SU-DHL-6 (cell line): ENCODE data around the gene PTPRK.

Source experiments
- H2AFZ ChIP-seq: fragments of 200-600 bp; sonication (generic); 2 replicates; pipeline ENCODE4 v1.6.1; 2014; ENCODE audit warnings: low read depth, mild to moderate bottlenecking, moderate library complexity, mixed read lengths, antibody characterized with exemption, low read length; ENCODE audit not compliant: severe bottlenecking
- H3F3A ChIP-seq: fragments of 200-600 bp; shearing (Covaris generic); 2 replicates; pipeline ENCODE4 v1.6.0; 2016; ENCODE audit warnings: antibody characterized with exemption, mild to moderate bottlenecking; ENCODE audit not compliant: insufficient read depth
- H3K27ac ChIP-seq: fragments of 200-600 bp; sonication (generic); 2 replicates; pipeline ENCODE4 v1.5.1; 2016; ENCODE audit warnings: low read depth, mild to moderate bottlenecking, low read length, moderate library complexity, mixed read lengths
- H3K27me3 ChIP-seq: fragments of 200-600 bp; sonication (generic), shearing (Covaris generic); 2 replicates; pipeline ENCODE4 v1.6.0; 2014; ENCODE audit warnings: mild to moderate bottlenecking, low read length
- H3K36me3 ChIP-seq: fragments of 200-600 bp; sonication (generic); 2 replicates; pipeline ENCODE4 v1.6.1; 2014; ENCODE audit warnings: mild to moderate bottlenecking, low read length, mixed read lengths
- H3K4me2 ChIP-seq: fragments of 300-600, 200-600 bp; shearing (Covaris generic), sonication (generic); 2 replicates; pipeline ENCODE4 v1.6.0; 2014; ENCODE audit warnings: low read length, low read depth, mild to moderate bottlenecking; ENCODE audit not compliant: poor library complexity, severe bottlenecking
- H3K4me3 ChIP-seq: fragments of 200-600 bp; sonication (generic); 2 replicates; pipeline ENCODE4 v1.5.1; 2014; ENCODE audit warnings: antibody characterized with exemption, low read length, mild to moderate bottlenecking, mixed read lengths; ENCODE audit not compliant: insufficient read depth, poor library complexity, severe bottlenecking
- H3K79me2 ChIP-seq: fragments of 200-600 bp; sonication (generic); 2 replicates; pipeline ENCODE4 v1.6.1; 2014; ENCODE audit warnings: mild to moderate bottlenecking, low read length, moderate library complexity; ENCODE audit not compliant: insufficient read depth
- H3K9ac ChIP-seq: fragments of 200-600 bp; sonication (generic); 2 replicates; pipeline ENCODE4 v1.7.0; 2014; ENCODE audit warnings: mild to moderate bottlenecking, low read length
- H3K9me2 ChIP-seq: fragments of 200-600 bp; sonication (generic); replicated peaks from 2 replicates; pipeline ENCODE4 v1.6.1; 2014; ENCODE audit warnings: low read length; ENCODE audit not compliant: insufficient read depth
- H3K9me3 ChIP-seq: fragments of 200-600 bp; sonication (generic); 2 replicates; pipeline ENCODE4 v1.6.1; 2014; ENCODE audit warnings: low read length, mixed read lengths; ENCODE audit not compliant: insufficient read depth
- H4K20me1 ChIP-seq: fragments of 200-600 bp; sonication (generic); 2 replicates; pipeline ENCODE4 v1.6.1; 2014; ENCODE audit warnings: low read depth, mild to moderate bottlenecking, antibody characterized with exemption, low read length, moderate library complexity, mixed read lengths
- CTCF ChIP-seq: fragments of 200-600 bp; sonication (generic); IDR thresholded peaks from one replicate; pipeline ENCODE4 v1.5.1; 2017; ENCODE audit warnings: antibody characterized with exemption, mild to moderate bottlenecking, low read length, moderate library complexity; ENCODE audit not compliant: insufficient read depth, poor library complexity, severe bottlenecking
- EZH2phosphoT487 ChIP-seq: fragments of 200-600 bp; sonication (generic), shearing (Covaris generic); conservative IDR thresholded peaks from 2 replicates; pipeline ENCODE4 v1.6.1; 2018; ENCODE audit warnings: mild to moderate bottlenecking, antibody characterized with exemption, low read length, moderate library complexity, mixed read lengths

The PTPRK gene

GRCh38 chr6:128494440-128494839 is 26.0 kb downstream of the PTPRK start:
- TF ChIP-seq CTCF = no peak
- TF ChIP-seq EZH2phosphoT487 = no peak
- Histone ChIP-seq H3K4me2 (no peak overlapping the region), H3K79me2 (no peaks in the 10 kb centered on the region), H4K20me1 (no peaks in the 10 kb centered on the region), H3K4me3 (no peak overlapping the region), H3K27me3 (no peaks in the 10 kb centered on the region), H3F3A (no peaks in the 10 kb centered on the region), H3K9me2 (no peaks in the 10 kb centered on the region), H3K9ac (no peak overlapping the region), H3K36me3 (no peaks in the 10 kb centered on the region), H3K9me3 (no peaks in the 10 kb centered on the region), H3K27ac (no peak overlapping the region), H2AFZ (no peak overlapping the region)

- Histone ChIP-seq H3K27me3 (no peaks in the 10 kb centered on the region), H3K9me2 (no peaks in the 10 kb centered on the region), H3K4me3 (no peak overlapping the region), H3K9me3 (no peaks in the 10 kb centered on the region), H4K20me1 (no peaks in the 10 kb centered on the region), H3K36me3 (no peaks in the 10 kb centered on the region), H3K79me2 (no peaks in the 10 kb centered on the region), H3K27ac (no peak overlapping the region), H2AFZ (no peak overlapping the region), H3K4me2 (no peak overlapping the region), H3K9ac (no peak overlapping the region), H3F3A (no peaks in the 10 kb centered on the region)
- TF ChIP-seq CTCF (no peak), EZH2phosphoT487 (no peak)
These were observed 26.5 kb downstream of the PTPRK start for GRCh38 chr6:128493877-128494276.

GRCh38 chr6:128492386-128492785 is 28.0 kb downstream of the PTPRK start:
- TF ChIP-seq CTCF = no peak
- no peak for TF ChIP-seq EZH2phosphoT487

More at GRCh38 chr6:128492386-128492785, 28.0 kb downstream of the PTPRK start:
- Histone ChIP-seq H3K4me2 (no peak overlapping the region), H3K4me3 (no peak overlapping the region), H3K27me3 (no peaks in the 10 kb centered on the region), H3K9me3 (no peaks in the 10 kb centered on the region), H3F3A (no peaks in the 10 kb centered on the region), H3K79me2 (no peaks in the 10 kb centered on the region), H3K9me2 (no peaks in the 10 kb centered on the region), H3K27ac (no peak overlapping the region), H2AFZ (no peak overlapping the region), H4K20me1 (no peaks in the 10 kb centered on the region), H3K9ac (no peak overlapping the region), H3K36me3 (no peaks in the 10 kb centered on the region)
